ENCODE data around the gene MAP1LC3B2. TPM values are rescaled to one million over a fixed set of nuclear protein-coding genes. Genes with fewer than 3 reads are reported as not detected.

The MAP1LC3B2 gene
- total RNA-seq, 1 donor from 2014 or later = 5.8 TPM

DNA sequence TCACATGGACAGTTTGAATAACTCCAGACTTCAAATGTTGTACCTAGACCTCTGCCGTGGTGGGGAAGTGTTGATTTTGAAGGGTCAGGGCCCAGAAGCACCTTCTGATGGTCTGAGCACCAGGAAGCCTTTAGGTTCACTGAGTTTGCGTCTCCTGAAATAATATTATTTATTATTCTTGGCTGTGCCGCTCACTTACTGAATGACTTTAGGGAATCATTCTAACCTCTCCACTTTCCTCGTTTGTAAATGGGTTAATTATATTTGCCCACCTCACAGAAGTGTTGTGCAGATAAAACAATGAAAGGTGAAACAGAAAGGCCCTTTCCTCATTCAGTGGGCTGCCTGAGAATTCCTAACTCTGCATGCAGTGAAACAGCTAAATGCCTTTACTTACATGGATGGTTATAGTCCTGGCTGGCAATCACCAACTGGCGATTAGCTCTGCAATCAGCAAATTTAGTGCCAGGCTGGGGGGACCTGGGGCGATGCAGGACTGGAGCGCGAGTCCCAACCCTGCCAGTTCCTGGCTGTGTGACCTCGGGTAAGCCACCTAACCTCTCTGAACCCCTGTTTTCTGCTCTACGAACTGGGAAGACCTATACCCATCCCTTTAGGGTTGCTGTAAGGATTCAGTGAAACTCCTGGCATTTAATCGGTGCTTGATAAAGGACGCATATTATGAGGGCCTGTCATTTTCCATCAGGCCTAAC lies 57.5 kb downstream of the MAP1LC3B2 start:
- Histone ChIP-seq H3K36me3 (ENCODE audit: insufficient read depth, low read length) (no peaks in the 10 kb centered on the region), H3K4me3 (ENCODE audit: insufficient read depth, low read depth, low read length) (no peak overlapping the region), H3K79me2 (ENCODE audit: insufficient read depth, low read length) (no peaks in the 10 kb centered on the region), H4K20me1 (ENCODE audit: insufficient read depth, low read length) (no peaks in the 10 kb centered on the region), H3K9me3 (ENCODE audit: insufficient read depth, low read depth, low read length) (no peaks in the 10 kb centered on the region), H3K4me2 (ENCODE audit: low read length) (no peak overlapping the region), H3K27me3 (ENCODE audit: insufficient read depth, low read length) (peaks cover 3% of the 10 kb centered on the region), H3K4me1 (ENCODE audit: insufficient read depth, low read length) (no peaks in the 10 kb centered on the region), H2AFZ (ENCODE audit: low read depth, low read length) (no peak overlapping the region), H3K9ac (ENCODE audit: low read length) (no peak overlapping the region), H3K27ac (ENCODE audit: low read depth, low read length) (no peak overlapping the region)
- Mint-ChIP-seq H3K4me3 (ENCODE audit: unreplicated experiment) (no peak overlapping the region), H3K27ac (ENCODE audit: unreplicated experiment) (no peak overlapping the region), H3K36me3 (ENCODE audit: low read depth, unreplicated experiment) (no peaks in the 10 kb centered on the region), H3K9me3 (ENCODE audit: unreplicated experiment) (peaks cover 8% of the 10 kb centered on the region), H3K27me3 (ENCODE audit: low read depth, unreplicated experiment) (peaks cover 14% of the 10 kb centered on the region), H3K4me1 (ENCODE audit: low read depth, unreplicated experiment) (peaks cover 3% of the 10 kb centered on the region)
- DNase-seq (ENCODE audit: low read depth) (no peak), FAIRE-seq (no peak)
- TF ChIP-seq EZH2 (IDR thresholded peaks at IDR 0.05; ENCODE audit: insufficient read depth, low read length) = no peak
- TF ChIP-seq, protein P1, sequence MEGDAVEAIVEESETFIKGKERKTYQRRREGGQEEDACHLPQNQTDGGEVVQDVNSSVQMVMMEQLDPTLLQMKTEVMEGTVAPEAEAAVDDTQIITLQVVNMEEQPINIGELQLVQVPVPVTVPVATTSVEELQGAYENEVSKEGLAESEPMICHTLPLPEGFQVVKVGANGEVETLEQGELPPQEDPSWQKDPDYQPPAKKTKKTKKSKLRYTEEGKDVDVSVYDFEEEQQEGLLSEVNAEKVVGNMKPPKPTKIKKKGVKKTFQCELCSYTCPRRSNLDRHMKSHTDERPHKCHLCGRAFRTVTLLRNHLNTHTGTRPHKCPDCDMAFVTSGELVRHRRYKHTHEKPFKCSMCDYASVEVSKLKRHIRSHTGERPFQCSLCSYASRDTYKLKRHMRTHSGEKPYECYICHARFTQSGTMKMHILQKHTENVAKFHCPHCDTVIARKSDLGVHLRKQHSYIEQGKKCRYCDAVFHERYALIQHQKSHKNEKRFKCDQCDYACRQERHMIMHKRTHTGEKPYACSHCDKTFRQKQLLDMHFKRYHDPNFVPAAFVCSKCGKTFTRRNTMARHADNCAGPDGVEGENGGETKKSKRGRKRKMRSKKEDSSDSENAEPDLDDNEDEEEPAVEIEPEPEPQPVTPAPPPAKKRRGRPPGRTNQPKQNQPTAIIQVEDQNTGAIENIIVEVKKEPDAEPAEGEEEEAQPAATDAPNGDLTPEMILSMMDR (IDR thresholded peaks at IDR 0.05; ENCODE audit: insufficient read depth, low read depth, low read length) = no peak

GRCh38 chr12:116619246-116619645 lies 60.1 kb downstream of the MAP1LC3B2 start:
- FAIRE-seq = no peak
- peaks cover 3% of the 10 kb centered on the region for H3K4me1 Mint-ChIP-seq (ENCODE audit: low read depth, unreplicated experiment)
- H3K9me3 Mint-ChIP-seq (ENCODE audit: unreplicated experiment) = peaks cover 22% of the 10 kb centered on the region
- TF ChIP-seq, protein P1 (IDR thresholded peaks at IDR 0.05; ENCODE audit: insufficient read depth, low read depth, low read length) = no peak
- no peak for TF ChIP-seq EZH2 (IDR thresholded peaks at IDR 0.05; ENCODE audit: insufficient read depth, low read length)
- no peak for DNase-seq (ENCODE audit: low read depth)
- no peak overlapping the region for H2AFZ ChIP-seq (ENCODE audit: low read depth, low read length)
- H3K4me3 Mint-ChIP-seq (ENCODE audit: unreplicated experiment) = no peak overlapping the region
- H3K27me3 Mint-ChIP-seq (ENCODE audit: low read depth, unreplicated experiment) = peaks cover 12% of the 10 kb centered on the region
- no peak overlapping the region for H3K27ac Mint-ChIP-seq (ENCODE audit: unreplicated experiment)
- no peak overlapping the region for H3K4me2 ChIP-seq (ENCODE audit: low read length)
- no peak overlapping the region for H3K4me3 ChIP-seq (ENCODE audit: insufficient read depth, low read depth, low read length)
- H3K4me1 ChIP-seq (ENCODE audit: insufficient read depth, low read length) = no peaks in the 10 kb centered on the region
- no peak overlapping the region for H3K27ac ChIP-seq (ENCODE audit: low read depth, low read length)
- no peak overlapping the region for H3K9ac ChIP-seq (ENCODE audit: low read length)
- H3K79me2 ChIP-seq (ENCODE audit: insufficient read depth, low read length) = no peaks in the 10 kb centered on the region
- peaks cover 3% of the 10 kb centered on the region for H3K9me3 ChIP-seq (ENCODE audit: insufficient read depth, low read depth, low read length)
- no peaks in the 10 kb centered on the region for H4K20me1 ChIP-seq (ENCODE audit: insufficient read depth, low read length)
- no peaks in the 10 kb centered on the region for H3K36me3 ChIP-seq (ENCODE audit: insufficient read depth, low read length)
- H3K36me3 Mint-ChIP-seq (ENCODE audit: low read depth, unreplicated experiment) = no peaks in the 10 kb centered on the region
- H3K27me3 ChIP-seq (ENCODE audit: insufficient read depth, low read length) = peaks cover 5% of the 10 kb centered on the region

DNA sequence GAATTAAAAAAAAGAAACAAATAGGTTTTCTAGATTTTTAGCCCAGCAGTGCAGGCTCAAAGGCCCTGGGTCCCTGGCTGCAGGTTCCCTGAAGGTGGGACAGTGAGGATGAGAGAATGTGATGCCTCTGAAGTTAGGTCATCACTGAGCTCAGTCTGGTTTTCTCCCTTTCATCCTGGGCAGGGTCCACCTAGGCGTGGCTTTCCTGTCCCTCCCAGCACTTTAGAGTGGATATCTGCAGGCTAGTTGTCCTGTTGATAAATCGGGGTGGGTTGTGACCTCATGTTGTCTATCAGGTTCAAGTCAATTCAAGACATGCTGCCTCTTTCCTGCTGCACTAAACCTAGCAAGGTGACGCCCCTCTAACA lies 60.9 kb downstream of the MAP1LC3B2 start:
- Histone ChIP-seq H3K4me2 (ENCODE audit: low read length) (no peak overlapping the region), H3K4me3 (ENCODE audit: insufficient read depth, low read depth, low read length) (no peak overlapping the region), H3K9me3 (ENCODE audit: insufficient read depth, low read depth, low read length) (peaks cover 3% of the 10 kb centered on the region), H3K27ac (ENCODE audit: low read depth, low read length) (no peak overlapping the region), H3K27me3 (ENCODE audit: insufficient read depth, low read length) (peaks cover 5% of the 10 kb centered on the region), H3K36me3 (ENCODE audit: insufficient read depth, low read length) (no peaks in the 10 kb centered on the region), H3K9ac (ENCODE audit: low read length) (no peak overlapping the region), H3K79me2 (ENCODE audit: insufficient read depth, low read length) (no peaks in the 10 kb centered on the region), H4K20me1 (ENCODE audit: insufficient read depth, low read length) (no peaks in the 10 kb centered on the region), H2AFZ (ENCODE audit: low read depth, low read length) (no peak overlapping the region), H3K4me1 (ENCODE audit: insufficient read depth, low read length) (no peaks in the 10 kb centered on the region)
- TF ChIP-seq EZH2 (IDR thresholded peaks at IDR 0.05; ENCODE audit: insufficient read depth, low read length) = no peak
- TF ChIP-seq, protein P1 (IDR thresholded peaks at IDR 0.05; ENCODE audit: insufficient read depth, low read depth, low read length) = no peak
- no peak for DNase-seq (ENCODE audit: low read depth)
- Mint-ChIP-seq H3K27me3 (ENCODE audit: low read depth, unreplicated experiment) (peaks cover 14% of the 10 kb centered on the region), H3K4me3 (ENCODE audit: unreplicated experiment) (no peak overlapping the region), H3K9me3 (ENCODE audit: unreplicated experiment) (peaks cover 22% of the 10 kb centered on the region), H3K4me1 (ENCODE audit: low read depth, unreplicated experiment) (peaks cover 3% of the 10 kb centered on the region), H3K36me3 (ENCODE audit: low read depth, unreplicated experiment) (no peaks in the 10 kb centered on the region), H3K27ac (ENCODE audit: unreplicated experiment) (no peak overlapping the region)
- FAIRE-seq = no peak
